ENCODE results near the gene TCERG1L.

DNA sequence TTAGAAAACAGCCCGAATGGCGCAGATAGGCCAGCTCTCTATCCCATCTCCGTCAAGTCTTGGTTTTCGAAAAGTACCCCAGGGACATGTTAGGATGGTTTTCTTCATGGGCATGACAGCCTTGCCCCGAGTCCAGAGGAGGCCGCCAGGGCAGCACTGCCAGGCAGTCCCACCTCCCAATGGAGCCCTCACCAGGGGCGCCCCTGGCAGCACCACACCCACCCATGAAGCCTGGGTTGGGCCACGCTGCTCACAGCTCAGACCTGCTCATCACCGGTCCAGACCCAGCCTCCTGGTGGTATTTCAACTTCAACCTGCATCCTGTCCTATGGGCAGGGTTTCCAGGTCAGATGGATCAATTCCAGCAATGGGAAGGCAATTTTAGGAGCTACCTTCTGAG is 53.3 kb downstream of the TCERG1L start:
- TF ChIP-seq CTCF (IDR thresholded peaks at IDR 0.05) (no peak), EP300 (IDR thresholded peaks at IDR 0.05) (no peak), POLR2A (IDR thresholded peaks at IDR 0.05) (no peak)

All from tibial nerve (tissue), 4 donors.